ENCODE results near the gene RHBDF1. TPM values are rescaled to one million over a fixed set of nuclear protein-coding genes. Genes with fewer than 3 reads are reported as not detected.

Gene RHBDF1
- total and polyA plus RNA-seq, 10 of the 15 experiments (the other 5 are each of a cell fraction or from before 2014, with no cell fraction given), result 0.04 to 0.85 (median 0.36) TPM; not detected in 3

DNA sequence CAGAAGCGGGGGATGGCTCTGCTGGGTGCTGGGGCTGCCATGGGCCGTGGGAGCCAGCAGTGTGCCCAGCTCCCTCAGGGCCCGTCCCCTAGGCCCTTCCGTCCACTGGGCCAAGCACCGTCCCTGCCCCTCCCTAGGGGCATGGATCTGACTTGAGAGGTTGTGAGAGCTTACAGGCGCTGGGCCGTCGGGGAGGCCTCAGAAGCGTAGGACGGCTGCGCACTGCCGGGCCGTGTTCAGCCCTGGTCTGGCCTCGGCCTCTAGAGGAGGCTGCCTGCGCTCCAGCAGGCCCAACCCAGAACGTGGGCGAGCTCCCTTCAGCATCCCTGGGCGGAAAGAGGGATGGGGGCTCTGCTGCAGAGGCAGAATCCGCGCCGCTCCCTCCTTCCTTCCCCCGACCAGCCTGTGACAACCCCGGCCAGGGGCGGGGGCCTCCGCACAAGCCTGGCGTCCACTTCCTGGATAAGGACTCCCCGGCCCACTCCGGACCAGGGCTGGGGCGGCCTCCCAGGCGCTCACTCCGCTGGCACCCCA, 4.9 kb upstream of the RHBDF1 start:
- Histone ChIP-seq H2AFZ (ENCODE audit: control insufficient read depth, low read depth, low read length) (peak overlapping the region; percentile 72), H3K9ac (ENCODE audit: control insufficient read depth, insufficient read depth, low read length) (peak overlapping the region; percentile 98), H3K79me2 (ENCODE audit: control insufficient read depth, insufficient read depth, low read length) (peaks cover 10% of the 10 kb centered on the region), H3K4me1 (ENCODE audit: control insufficient read depth, insufficient read depth, low read length) (peaks cover 20% of the 10 kb centered on the region), H3K27ac (ENCODE audit: control insufficient read depth, insufficient read depth) (peak overlapping the region; percentile 85), H3K4me3 (peak overlapping the region; percentile 82), H3K9me3 (replicated peaks; ENCODE audit: control insufficient read depth, insufficient read depth, low read length) (no peaks in the 10 kb centered on the region), H4K20me1 (ENCODE audit: control insufficient read depth, insufficient read depth) (no peaks in the 10 kb centered on the region; the same call in 1 of the 2 replicates), H3K27me3 (replicated peaks in 1 of 2; ENCODE audit: control insufficient read depth in 2 of 2, insufficient read depth in 2 of 2, low read length in 1 of 2) (peaks cover 4 to 5% of the 10 kb centered on the region in 2 experiments; a peak in 3 of 4 replicates), H3K36me3 (ENCODE audit: control insufficient read depth in 2 of 2, insufficient read depth in 2 of 2, low read length in 1 of 2) (no peaks in the 10 kb centered on the region; a peak in 2 of 4 replicates), H3K4me2 (ENCODE audit: control insufficient read depth, insufficient read depth) (peak overlapping the region; percentile 71)
- intact Hi-C loops (cut with micrococcal nuclease; ENCODE audit: unreplicated experiment) (no loop called here), in situ Hi-C loops (cut with MboI) (no loop called here)
- FAIRE-seq, result peak; percentile 70
- ChIA-PET POLR2A (interaction anchor here (1.0 to 1.4 kb wide), 4 partner anchors 8 to 24 kb away, joined by 3 to 7 read pairs (median 4); partner anchors contain the start of genes POLR3K and SNRNP25), RAD21 (ENCODE audit: unreplicated experiment) (interaction anchor here (1.0 to 1.9 kb wide), 4 partner anchors 12 to 24 kb away, joined by 3 to 7 read pairs (median 4); partner anchors contain the start of genes POLR3K and SNRNP25), SMC1A (ENCODE audit: uncharacterized antibody, unreplicated experiment) (interaction anchor here (1.2 to 3.0 kb wide), 3 partner anchors 12 to 38 kb away, joined by 3 to 16 read pairs (median 6); no protein-coding TSS in a partner anchor), CTCF (interaction anchor here (1.0 to 4.1 kb wide), 5 partner anchors 11 to 158 kb away, joined by 3 to 36 read pairs (median 5); no protein-coding TSS in a partner anchor)
- peak; percentile 77 for ATAC-seq
- 4% methylated on average over 27 of the region's 31 CpGs for WGBS (ENCODE audit: insufficient coverage, insufficient replicate concordance, low lambda C conversion rate, missing lambda C conversion rate)
- no TSS peak for BruUV-seq (replicated peaks)
- DNase-seq (ENCODE audit: low read depth, low spot score), result no peak
- no peak for TF ChIP-seq IRF4 (IDR thresholded peaks at IDR 0.05; ENCODE audit: low read depth, low read length)
- TF ChIP-seq WRNIP1 (IDR thresholded peaks at IDR 0.05; ENCODE audit: borderline replicate concordance, low read depth, low read length), result no peak
- TF ChIP-seq IKZF1 (conservative IDR thresholded peaks at IDR 0.05), result peak; percentile 50
- TF ChIP-seq, protein P1, sequence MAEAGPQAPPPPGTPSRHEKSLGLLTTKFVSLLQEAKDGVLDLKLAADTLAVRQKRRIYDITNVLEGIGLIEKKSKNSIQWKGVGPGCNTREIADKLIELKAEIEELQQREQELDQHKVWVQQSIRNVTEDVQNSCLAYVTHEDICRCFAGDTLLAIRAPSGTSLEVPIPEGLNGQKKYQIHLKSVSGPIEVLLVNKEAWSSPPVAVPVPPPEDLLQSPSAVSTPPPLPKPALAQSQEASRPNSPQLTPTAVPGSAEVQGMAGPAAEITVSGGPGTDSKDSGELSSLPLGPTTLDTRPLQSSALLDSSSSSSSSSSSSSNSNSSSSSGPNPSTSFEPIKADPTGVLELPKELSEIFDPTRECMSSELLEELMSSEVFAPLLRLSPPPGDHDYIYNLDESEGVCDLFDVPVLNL (IDR thresholded peaks at IDR 0.05; ENCODE audit: low read depth, low read length), result no peak
- no peak for TF ChIP-seq BRCA1 (IDR thresholded peaks at IDR 0.05; ENCODE audit: low read depth, low read length)
- 0 out of 2 replicates have a peak, but pooled peaks have one; percentile 43 for TF ChIP-seq NBN (IDR thresholded peaks at IDR 0.05)
- no peak for TF ChIP-seq HDAC2 (IDR thresholded peaks at IDR 0.05)
- TF ChIP-seq KDM1A (IDR thresholded peaks at IDR 0.05; ENCODE audit: borderline replicate concordance), result no peak
- TF ChIP-seq SMARCA5 (IDR thresholded peaks at IDR 0.05), result no peak
- no peak for TF ChIP-seq RUNX3 (IDR thresholded peaks at IDR 0.05; ENCODE audit: low read length)
- TF ChIP-seq, protein P2, sequence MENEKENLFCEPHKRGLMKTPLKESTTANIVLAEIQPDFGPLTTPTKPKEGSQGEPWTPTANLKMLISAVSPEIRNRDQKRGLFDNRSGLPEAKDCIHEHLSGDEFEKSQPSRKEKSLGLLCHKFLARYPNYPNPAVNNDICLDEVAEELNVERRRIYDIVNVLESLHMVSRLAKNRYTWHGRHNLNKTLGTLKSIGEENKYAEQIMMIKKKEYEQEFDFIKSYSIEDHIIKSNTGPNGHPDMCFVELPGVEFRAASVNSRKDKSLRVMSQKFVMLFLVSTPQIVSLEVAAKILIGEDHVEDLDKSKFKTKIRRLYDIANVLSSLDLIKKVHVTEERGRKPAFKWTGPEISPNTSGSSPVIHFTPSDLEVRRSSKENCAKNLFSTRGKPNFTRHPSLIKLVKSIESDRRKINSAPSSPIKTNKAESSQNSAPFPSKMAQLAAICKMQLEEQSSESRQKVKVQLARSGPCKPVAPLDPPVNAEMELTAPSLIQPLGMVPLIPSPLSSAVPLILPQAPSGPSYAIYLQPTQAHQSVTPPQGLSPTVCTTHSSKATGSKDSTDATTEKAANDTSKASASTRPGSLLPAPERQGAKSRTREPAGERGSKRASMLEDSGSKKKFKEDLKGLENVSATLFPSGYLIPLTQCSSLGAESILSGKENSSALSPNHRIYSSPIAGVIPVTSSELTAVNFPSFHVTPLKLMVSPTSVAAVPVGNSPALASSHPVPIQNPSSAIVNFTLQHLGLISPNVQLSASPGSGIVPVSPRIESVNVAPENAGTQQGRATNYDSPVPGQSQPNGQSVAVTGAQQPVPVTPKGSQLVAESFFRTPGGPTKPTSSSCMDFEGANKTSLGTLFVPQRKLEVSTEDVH (IDR thresholded peaks at IDR 0.05; ENCODE audit: low read depth, partially characterized antibody), result no peak
- TF ChIP-seq, protein P3, sequence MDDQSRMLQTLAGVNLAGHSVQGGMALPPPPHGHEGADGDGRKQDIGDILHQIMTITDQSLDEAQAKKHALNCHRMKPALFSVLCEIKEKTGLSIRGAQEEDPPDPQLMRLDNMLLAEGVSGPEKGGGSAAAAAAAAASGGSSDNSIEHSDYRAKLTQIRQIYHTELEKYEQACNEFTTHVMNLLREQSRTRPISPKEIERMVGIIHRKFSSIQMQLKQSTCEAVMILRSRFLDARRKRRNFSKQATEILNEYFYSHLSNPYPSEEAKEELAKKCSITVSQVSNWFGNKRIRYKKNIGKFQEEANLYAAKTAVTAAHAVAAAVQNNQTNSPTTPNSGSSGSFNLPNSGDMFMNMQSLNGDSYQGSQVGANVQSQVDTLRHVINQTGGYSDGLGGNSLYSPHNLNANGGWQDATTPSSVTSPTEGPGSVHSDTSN (IDR thresholded peaks at IDR 0.05; ENCODE audit: insufficient replicate concordance, low read depth, low read length), result no peak
- 0 out of 3 replicates have a peak, but pooled peaks have one; percentile 38 for TF ChIP-seq POU2F2 (IDR thresholded peaks at IDR 0.05; ENCODE audit: borderline replicate concordance, low read depth, low read length)
- no peak for TF ChIP-seq SREBF2 (IDR thresholded peaks at IDR 0.05; ENCODE audit: low read length)
- TF ChIP-seq NR2F1 (conservative IDR thresholded peaks at IDR 0.05), result no peak
- TF ChIP-seq, protein P4, sequence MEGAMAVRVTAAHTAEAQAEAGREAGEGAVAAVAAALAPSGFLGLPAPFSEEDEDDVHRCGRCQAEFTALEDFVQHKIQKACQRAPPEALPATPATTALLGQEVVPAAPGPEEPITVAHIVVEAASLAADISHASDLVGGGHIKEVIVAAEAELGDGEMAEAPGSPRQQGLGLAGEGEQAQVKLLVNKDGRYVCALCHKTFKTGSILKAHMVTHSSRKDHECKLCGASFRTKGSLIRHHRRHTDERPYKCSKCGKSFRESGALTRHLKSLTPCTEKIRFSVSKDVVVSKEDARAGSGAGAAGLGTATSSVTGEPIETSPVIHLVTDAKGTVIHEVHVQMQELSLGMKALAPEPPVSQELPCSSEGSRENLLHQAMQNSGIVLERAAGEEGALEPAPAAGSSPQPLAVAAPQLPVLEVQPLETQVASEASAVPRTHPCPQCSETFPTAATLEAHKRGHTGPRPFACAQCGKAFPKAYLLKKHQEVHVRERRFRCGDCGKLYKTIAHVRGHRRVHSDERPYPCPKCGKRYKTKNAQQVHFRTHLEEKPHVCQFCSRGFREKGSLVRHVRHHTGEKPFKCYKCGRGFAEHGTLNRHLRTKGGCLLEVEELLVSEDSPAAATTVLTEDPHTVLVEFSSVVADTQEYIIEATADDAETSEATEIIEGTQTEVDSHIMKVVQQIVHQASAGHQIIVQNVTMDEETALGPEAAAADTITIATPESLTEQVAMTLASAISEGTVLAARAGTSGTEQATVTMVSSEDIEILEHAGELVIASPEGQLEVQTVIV (IDR thresholded peaks at IDR 0.05; ENCODE audit: borderline replicate concordance, partially characterized antibody), result peak; percentile 50
- TF ChIP-seq NFYA (IDR thresholded peaks at IDR 0.05; ENCODE audit: borderline replicate concordance, low read depth, low read length), result no peak
- no peak for TF ChIP-seq DPF2 (IDR thresholded peaks at IDR 0.05)
